ENCODE results near the gene TEX22.

TEX22 gene

DNA sequence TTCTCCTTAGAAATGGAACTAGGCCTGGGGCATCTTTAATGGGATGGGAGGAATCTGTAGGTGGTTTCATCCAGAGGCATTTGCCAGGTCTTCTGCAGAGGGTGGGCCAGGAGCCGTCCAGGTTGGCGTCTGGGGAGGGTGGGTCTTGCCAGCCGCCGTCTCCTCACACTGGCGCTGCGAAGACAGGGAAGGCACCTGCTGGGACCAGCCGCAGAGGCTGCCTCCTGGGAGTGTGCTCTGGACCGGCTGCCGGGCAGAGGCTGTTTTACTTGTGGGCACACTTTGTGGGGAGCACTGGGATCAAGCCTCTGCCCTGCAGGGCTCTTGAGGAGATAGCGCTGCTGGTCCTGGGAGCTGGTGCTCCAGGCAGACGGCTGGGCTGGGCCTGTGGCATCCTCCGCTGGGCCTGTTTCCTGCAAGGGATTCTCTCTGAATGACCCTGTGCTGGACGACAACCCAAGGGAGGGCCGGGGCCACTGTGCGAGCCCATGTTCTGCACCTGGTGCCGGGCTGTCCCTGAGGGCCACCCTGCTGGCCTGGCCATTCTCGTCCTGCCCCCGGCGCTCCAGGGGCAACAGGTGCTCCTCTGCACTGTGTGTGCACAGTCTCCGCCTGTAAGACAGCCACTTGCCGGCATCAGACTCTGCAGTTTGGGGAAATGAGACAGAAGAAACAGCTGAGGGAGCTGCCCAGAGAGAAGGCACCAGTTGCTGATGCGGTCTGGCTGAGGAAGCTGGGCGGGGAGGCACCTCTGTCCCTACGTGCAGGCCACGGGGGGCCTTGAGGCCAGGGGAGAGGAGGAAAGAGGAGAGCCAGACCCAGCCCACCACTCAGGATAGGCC lies 10.0 kb upstream of the TEX22 start:
- Histone ChIP-seq H3K9ac (ENCODE audit: low read length) (no peak overlapping the region), H3K27me3 (ENCODE audit: insufficient read depth, low read length, poor library complexity) (no peaks in the 10 kb centered on the region), H2AK5ac (ENCODE audit: low read length) (no peak overlapping the region), H4K5ac (ENCODE audit: low read length) (no peak overlapping the region), H3K4me2 (ENCODE audit: low read length) (no peak overlapping the region), H3K23ac (ENCODE audit: low read length) (no peak overlapping the region), H2BK120ac (ENCODE audit: low read depth, low read length) (no peak overlapping the region), H2BK15ac (replicated peaks; ENCODE audit: low read depth) (no peak overlapping the region), H3K4me1 (ENCODE audit: control insufficient read depth, low read depth, low read length) (no peaks in the 10 kb centered on the region), H3K18ac (ENCODE audit: low read length) (no peak overlapping the region), H3K79me1 (ENCODE audit: low read length) (no peaks in the 10 kb centered on the region), H3K79me2 (ENCODE audit: control insufficient read depth, insufficient read depth, low read length) (no peaks in the 10 kb centered on the region), H3K4ac (ENCODE audit: low read depth, low read length) (no peak overlapping the region), H3K4me3 (ENCODE audit: low read length) (no peak overlapping the region), H3K36me3 (ENCODE audit: control insufficient read depth, insufficient read depth, low read length) (no peaks in the 10 kb centered on the region), H3K56ac (ENCODE audit: low read length) (no peak overlapping the region), H3K27ac (ENCODE audit: low read depth, low read length) (no peak overlapping the region), H4K8ac (ENCODE audit: low read depth, low read length) (no peak overlapping the region), H2BK5ac (ENCODE audit: low read length) (no peak overlapping the region)
- no peak for DNase-seq
- WGBS (ENCODE audit: extremely low coverage, insufficient coverage, low lambda C conversion rate): no CpG with 5 or more reads among the region's 25 CpGs

DNA sequence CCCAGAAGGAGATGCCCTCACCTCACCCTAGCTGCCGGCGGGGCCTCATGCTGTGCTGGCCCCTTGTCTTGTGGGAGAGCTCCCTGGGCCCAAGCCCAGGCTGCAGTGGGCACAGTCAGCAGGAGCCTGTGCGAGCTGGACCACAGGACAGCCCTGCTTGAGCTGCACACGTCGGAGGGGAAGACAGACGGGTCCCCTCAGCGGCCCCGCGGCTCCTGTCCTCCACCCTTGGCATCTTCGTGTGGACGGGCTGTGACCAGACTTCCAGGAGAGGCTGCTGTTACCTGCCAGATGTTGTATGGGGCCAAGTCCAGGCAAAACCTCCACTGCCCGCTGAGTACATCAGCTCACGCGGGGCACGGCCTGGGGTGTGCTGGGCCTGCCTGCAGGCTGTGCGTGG lies 9.4 kb upstream of the TEX22 start:
- no peak overlapping the region for H2AK5ac ChIP-seq (ENCODE audit: low read length)
- H3K27me3 ChIP-seq (ENCODE audit: insufficient read depth, low read length, poor library complexity): no peaks in the 10 kb centered on the region
- H3K36me3 ChIP-seq (ENCODE audit: control insufficient read depth, insufficient read depth, low read length): no peaks in the 10 kb centered on the region
- H3K79me2 ChIP-seq (ENCODE audit: control insufficient read depth, insufficient read depth, low read length): no peaks in the 10 kb centered on the region
- H2BK5ac ChIP-seq (ENCODE audit: low read length): no peak overlapping the region
- no peak overlapping the region for H2BK120ac ChIP-seq (ENCODE audit: low read depth, low read length)
- DNase-seq: no peak
- no peak overlapping the region for H2BK15ac ChIP-seq (replicated peaks; ENCODE audit: low read depth)
- H3K4me3 ChIP-seq (ENCODE audit: low read length): no peak overlapping the region
- no peak overlapping the region for H3K18ac ChIP-seq (ENCODE audit: low read length)
- H3K4me2 ChIP-seq (ENCODE audit: low read length): no peak overlapping the region
- H3K9ac ChIP-seq (ENCODE audit: low read length): no peak overlapping the region
- no peaks in the 10 kb centered on the region for H3K4me1 ChIP-seq (ENCODE audit: control insufficient read depth, low read depth, low read length)
- H3K23ac ChIP-seq (ENCODE audit: low read length): no peak overlapping the region
- H3K27ac ChIP-seq (ENCODE audit: low read depth, low read length): no peak overlapping the region
- no peak overlapping the region for H4K5ac ChIP-seq (ENCODE audit: low read length)
- no peaks in the 10 kb centered on the region for H3K79me1 ChIP-seq (ENCODE audit: low read length)
- no peak overlapping the region for H4K8ac ChIP-seq (ENCODE audit: low read depth, low read length)
- WGBS (ENCODE audit: extremely low coverage, insufficient coverage, low lambda C conversion rate): no CpG with 5 or more reads among the region's 16 CpGs
- no peak overlapping the region for H3K56ac ChIP-seq (ENCODE audit: low read length)
- no peak overlapping the region for H3K4ac ChIP-seq (ENCODE audit: low read depth, low read length)

DNA sequence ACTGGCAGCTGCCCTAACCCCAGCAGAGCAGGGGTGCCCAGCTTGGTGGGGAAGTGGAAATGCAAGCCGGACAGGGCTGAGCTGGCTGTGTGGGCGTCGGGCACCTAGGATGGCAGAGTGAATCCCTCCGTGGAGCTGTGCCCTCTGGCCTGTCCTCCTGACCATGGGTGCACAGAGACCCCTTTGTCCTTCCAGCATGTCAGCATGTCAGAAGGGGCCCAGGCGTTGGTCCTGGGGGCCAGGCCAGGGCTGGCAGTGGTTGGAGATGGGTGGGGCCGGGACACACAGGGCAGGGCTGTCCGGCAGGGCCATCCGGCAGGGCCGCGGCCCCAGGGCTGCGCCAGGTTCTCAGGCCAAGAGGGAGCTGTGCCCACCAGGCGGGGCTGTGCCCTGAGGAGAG lies 8.8 kb upstream of the TEX22 start:
- H4K5ac ChIP-seq (ENCODE audit: low read length): no peak overlapping the region
- H3K4me3 ChIP-seq (ENCODE audit: low read length): no peak overlapping the region
- no peak for DNase-seq
- H2AK5ac ChIP-seq (ENCODE audit: low read length): no peak overlapping the region
- no peaks in the 10 kb centered on the region for H3K79me1 ChIP-seq (ENCODE audit: low read length)
- no peak overlapping the region for H2BK120ac ChIP-seq (ENCODE audit: low read depth, low read length)
- no peak overlapping the region for H2BK15ac ChIP-seq (replicated peaks; ENCODE audit: low read depth)
- no peaks in the 10 kb centered on the region for H3K27me3 ChIP-seq (ENCODE audit: insufficient read depth, low read length, poor library complexity)
- no peaks in the 10 kb centered on the region for H3K79me2 ChIP-seq (ENCODE audit: control insufficient read depth, insufficient read depth, low read length)
- H3K4ac ChIP-seq (ENCODE audit: low read depth, low read length): no peak overlapping the region
- no peak overlapping the region for H3K56ac ChIP-seq (ENCODE audit: low read length)
- H2BK5ac ChIP-seq (ENCODE audit: low read length): no peak overlapping the region
- no peak overlapping the region for H3K23ac ChIP-seq (ENCODE audit: low read length)
- H3K4me1 ChIP-seq (ENCODE audit: control insufficient read depth, low read depth, low read length): no peaks in the 10 kb centered on the region
- no peak overlapping the region for H3K9ac ChIP-seq (ENCODE audit: low read length)
- H3K18ac ChIP-seq (ENCODE audit: low read length): no peak overlapping the region
- no peak overlapping the region for H3K4me2 ChIP-seq (ENCODE audit: low read length)
- no CpG with 5 or more reads among the region's 12 CpGs for WGBS (ENCODE audit: extremely low coverage, insufficient coverage, low lambda C conversion rate)
- H4K8ac ChIP-seq (ENCODE audit: low read depth, low read length): no peak overlapping the region
- no peaks in the 10 kb centered on the region for H3K36me3 ChIP-seq (ENCODE audit: control insufficient read depth, insufficient read depth, low read length)
- no peak overlapping the region for H3K27ac ChIP-seq (ENCODE audit: low read depth, low read length)

DNA sequence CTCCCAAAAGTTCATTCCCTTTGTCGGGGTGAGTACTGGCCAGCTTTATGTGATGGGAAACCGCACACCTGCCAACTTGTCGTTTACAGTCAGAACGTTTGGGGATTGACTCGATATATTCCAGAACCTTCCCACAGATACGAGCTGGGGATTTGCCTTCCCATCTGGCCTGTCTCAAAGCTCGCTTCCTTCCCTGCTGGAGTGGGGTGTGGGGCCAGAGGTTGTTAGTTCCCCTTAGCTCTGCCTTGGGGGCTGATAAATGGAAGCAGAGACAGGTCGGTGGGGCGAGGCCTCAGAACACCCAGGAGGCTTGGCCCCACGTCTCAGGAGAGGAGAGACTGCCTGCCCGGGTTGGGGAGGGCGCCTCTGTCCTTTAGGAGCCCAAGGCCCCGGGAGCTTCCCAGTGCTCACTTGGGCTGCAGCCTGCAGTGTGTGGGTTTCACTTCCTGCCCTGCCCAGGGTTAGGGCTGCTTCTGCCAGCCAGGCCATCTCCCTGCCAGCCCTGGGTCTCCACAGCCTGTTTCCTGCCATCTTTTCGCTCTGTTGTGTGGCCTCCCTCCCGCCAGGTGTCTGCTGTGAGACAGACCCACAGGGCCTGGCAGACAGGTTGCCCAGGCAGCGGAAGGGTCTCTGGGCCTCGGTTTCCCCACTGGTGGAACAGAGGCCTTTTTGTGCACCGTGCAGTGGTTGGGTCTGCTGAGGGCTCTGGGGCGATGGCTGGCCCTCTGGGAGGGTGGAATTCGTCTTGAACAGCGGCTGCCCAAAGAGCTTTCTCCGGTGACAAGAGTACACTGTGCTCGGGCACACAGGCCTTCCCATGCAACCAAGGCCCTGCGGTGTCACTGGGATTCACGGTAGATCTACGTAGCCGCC lies 8.1 kb upstream of the TEX22 start:
- H3K4me2 ChIP-seq (ENCODE audit: low read length): no peak overlapping the region
- WGBS (ENCODE audit: extremely low coverage, insufficient coverage, low lambda C conversion rate): no CpG with 5 or more reads among the region's 27 CpGs

DNA sequence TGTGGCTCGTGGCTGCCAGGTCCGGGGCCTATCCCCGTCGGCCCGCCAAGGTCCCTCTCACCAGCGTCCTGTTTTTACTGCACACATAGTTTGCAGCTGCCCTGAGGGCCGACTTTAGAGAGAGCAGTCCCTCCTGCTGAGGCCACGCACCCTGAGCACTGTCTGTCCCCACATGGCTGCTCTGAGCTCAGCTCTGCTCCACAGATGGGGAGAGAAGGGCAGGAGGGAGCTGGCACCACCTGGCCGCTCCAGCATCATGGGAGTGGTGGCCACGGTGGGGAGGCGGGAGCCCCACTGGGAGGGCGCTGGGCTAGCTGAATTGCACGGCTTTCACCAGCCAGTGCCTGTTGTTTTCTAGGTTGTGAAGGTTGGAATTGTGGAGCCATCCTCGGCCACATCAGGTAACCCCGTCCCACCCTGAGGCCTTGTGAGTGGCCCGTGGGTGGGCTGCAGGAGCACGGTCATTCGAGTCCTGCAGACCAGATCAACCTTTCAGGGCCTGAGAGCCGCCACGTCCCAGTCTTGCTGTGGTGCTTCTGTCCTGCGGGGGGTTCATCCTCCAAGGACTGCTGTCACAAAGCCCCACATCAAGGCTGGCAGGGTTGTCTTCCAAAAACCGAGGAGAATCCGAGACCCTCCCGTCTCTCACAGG lies 7.4 kb upstream of the TEX22 start:
- Histone ChIP-seq H3K27ac (ENCODE audit: low read depth, low read length) (no peak overlapping the region), H3K18ac (ENCODE audit: low read length) (no peak overlapping the region), H3K36me3 (ENCODE audit: control insufficient read depth, insufficient read depth, low read length) (no peaks in the 10 kb centered on the region), H4K8ac (ENCODE audit: low read depth, low read length) (no peak overlapping the region), H3K56ac (ENCODE audit: low read length) (no peak overlapping the region), H3K4me3 (ENCODE audit: low read length) (no peak overlapping the region), H2BK15ac (replicated peaks; ENCODE audit: low read depth) (no peak overlapping the region), H3K4me2 (ENCODE audit: low read length) (no peak overlapping the region), H3K23ac (ENCODE audit: low read length) (no peak overlapping the region), H3K79me1 (ENCODE audit: low read length) (no peaks in the 10 kb centered on the region), H4K5ac (ENCODE audit: low read length) (no peak overlapping the region), H3K4me1 (ENCODE audit: control insufficient read depth, low read depth, low read length) (no peaks in the 10 kb centered on the region), H3K4ac (ENCODE audit: low read depth, low read length) (no peak overlapping the region), H3K27me3 (ENCODE audit: insufficient read depth, low read length, poor library complexity) (no peaks in the 10 kb centered on the region), H2BK5ac (ENCODE audit: low read length) (no peak overlapping the region), H2AK5ac (ENCODE audit: low read length) (no peak overlapping the region), H2BK120ac (ENCODE audit: low read depth, low read length) (no peak overlapping the region), H3K79me2 (ENCODE audit: control insufficient read depth, insufficient read depth, low read length) (no peaks in the 10 kb centered on the region), H3K9ac (ENCODE audit: low read length) (no peak overlapping the region)
- WGBS (ENCODE audit: extremely low coverage, insufficient coverage, low lambda C conversion rate): no CpG with 5 or more reads among the region's 24 CpGs
- no peak for DNase-seq

More for the DNA sequence above, 8.1 kb upstream of the TEX22 start:
- Histone ChIP-seq H2AK5ac (ENCODE audit: low read length) (no peak overlapping the region), H3K27me3 (ENCODE audit: insufficient read depth, low read length, poor library complexity) (no peaks in the 10 kb centered on the region), H2BK15ac (replicated peaks; ENCODE audit: low read depth) (no peak overlapping the region), H2BK120ac (ENCODE audit: low read depth, low read length) (no peak overlapping the region), H3K4me1 (ENCODE audit: control insufficient read depth, low read depth, low read length) (no peaks in the 10 kb centered on the region), H4K5ac (ENCODE audit: low read length) (no peak overlapping the region), H3K18ac (ENCODE audit: low read length) (no peak overlapping the region), H4K8ac (ENCODE audit: low read depth, low read length) (no peak overlapping the region), H3K9ac (ENCODE audit: low read length) (no peak overlapping the region), H3K27ac (ENCODE audit: low read depth, low read length) (no peak overlapping the region), H3K56ac (ENCODE audit: low read length) (no peak overlapping the region), H3K4ac (ENCODE audit: low read depth, low read length) (no peak overlapping the region), H3K79me1 (ENCODE audit: low read length) (no peaks in the 10 kb centered on the region), H3K36me3 (ENCODE audit: control insufficient read depth, insufficient read depth, low read length) (no peaks in the 10 kb centered on the region), H3K23ac (ENCODE audit: low read length) (no peak overlapping the region), H3K79me2 (ENCODE audit: control insufficient read depth, insufficient read depth, low read length) (no peaks in the 10 kb centered on the region), H2BK5ac (ENCODE audit: low read length) (no peak overlapping the region), H3K4me3 (ENCODE audit: low read length) (no peak overlapping the region)
- no peak for DNase-seq
